Endothelial cell of umbilical vein (primary cell): Measurements from ENCODE around the gene DLST. TPM values are rescaled to one million over a fixed set of nuclear protein-coding genes. Genes with fewer than 3 reads are reported as not detected.

ENCODE experiments used
- BruUV-seq: library from RNA; stranded (reverse); fragments of 400-500 nt; replicated peaks from 2 replicates; lab custom pipeline; 2021; lab: Mats Ljungman, UMichigan
- CTCF ChIA-PET: fragments of 300-600, 350-600 bp; sonication (Branson Sonifier 250); formaldehyde crosslinking; loops from one replicate; lab custom pipeline; 2021; ENCODE audit warnings: antibody characterized with exemption, inconsistent platforms; lab: Charles Lee
- POLR2A ChIA-PET: fragments of 300-600, 350-600 bp; sonication (Branson Sonifier 250); formaldehyde crosslinking; loops from one replicate; lab custom pipeline; 2021; ENCODE audit warnings: antibody characterized with exemption, inconsistent platforms; lab: Charles Lee
- DNase-seq: peaks from one replicate; pipeline ENCODE4 v3.0.0-alpha.2; 2011; ENCODE audit warnings: low read depth, low spot score
- FAIRE-seq: peaks from 2 replicates; lab custom pipeline; 2011; peaks lifted over from hg19 to GRCh38; lab: Jason Lieb, UNC
- H2AFZ ChIP-seq: 2 replicates; pipeline ENCODE4 v1.6.0; 2012; ENCODE audit warnings: low read depth, low read length, control low read depth, inconsistent platforms
- H3K27ac ChIP-seq: 2 replicates; pipeline ENCODE4 v1.5.1; 2011; ENCODE audit warnings: low read depth, mild to moderate bottlenecking, control low read depth, low read length, moderate library complexity; ENCODE audit not compliant: insufficient read depth
- H3K27me3 ChIP-seq, 2 experiments: 2 replicates each; pipeline versions ENCODE4 v1.6.0 to v1.6.1; 2011; ENCODE audit warnings: low read length in 2 of 2, mixed read lengths in 1 of 2; ENCODE audit not compliant: control insufficient read depth in 2 of 2, insufficient read depth in 2 of 2
- H3K36me3 ChIP-seq, 2 experiments: 2 replicates in 1 of 2; 3 replicates in 1 of 2; pipeline ENCODE4 v1.5.1; 2011; ENCODE audit warnings: low read length in 2 of 2, mild to moderate bottlenecking in 1 of 2, moderate library complexity in 1 of 2; ENCODE audit not compliant: control insufficient read depth in 2 of 2, insufficient read depth in 2 of 2; ENCODE audit errors: extremely low read depth in 1 of 2
- H3K4me1 ChIP-seq: 3 replicates; pipeline ENCODE4 v1.5.1; 2011; ENCODE audit warnings: mild to moderate bottlenecking, low read length; ENCODE audit not compliant: control insufficient read depth, insufficient read depth; ENCODE audit errors: extremely low read depth
- H3K4me2 ChIP-seq: 2 replicates; pipeline ENCODE4 v1.6.1; 2011; ENCODE audit warnings: low read length, control low read depth, mixed read lengths; ENCODE audit not compliant: insufficient read depth
- H3K4me3 ChIP-seq, 3 experiments: fragments of 200-600 bp in 1 of 3; sonication (generic), shearing (Covaris generic) in 1 of 3; replicated peaks in 1 of 3; 2 replicates each; pipeline ENCODE4 v1.5.1; 2011 to 2016; ENCODE audit warnings: control low read depth in 3 of 3, low read length in 3 of 3, mild to moderate bottlenecking in 2 of 3, inconsistent platforms in 1 of 3, low read depth in 1 of 3, moderate library complexity in 1 of 3; ENCODE audit not compliant: insufficient read depth in 1 of 3
- H3K79me2 ChIP-seq: 2 replicates; pipeline ENCODE4 v1.6.0; 2012; ENCODE audit warnings: low read length, inconsistent platforms; ENCODE audit not compliant: control insufficient read depth, insufficient read depth
- H3K9ac ChIP-seq: replicated peaks from 2 replicates; pipeline ENCODE3; 2011; ENCODE audit warnings: low read length, control low read depth; ENCODE audit not compliant: insufficient read depth; ENCODE audit errors: extremely low read depth
- H3K9me1 ChIP-seq: replicated peaks from 3 replicates; pipeline ENCODE4 v1.6.0; 2011; ENCODE audit warnings: mild to moderate bottlenecking, low read length; ENCODE audit not compliant: control insufficient read depth, insufficient read depth; ENCODE audit errors: extremely low read depth
- H3K9me3 ChIP-seq: replicated peaks from 2 replicates; pipeline ENCODE4 v1.5.1; 2012; ENCODE audit warnings: low read length, inconsistent platforms; ENCODE audit not compliant: control insufficient read depth, insufficient read depth
- H4K20me1 ChIP-seq: replicated peaks from 2 replicates; pipeline ENCODE3; 2011; ENCODE audit warnings: mild to moderate bottlenecking, low read length; ENCODE audit not compliant: control insufficient read depth, insufficient read depth; ENCODE audit errors: extremely low read depth
- EZH2 ChIP-seq: IDR thresholded peaks from 2 replicates; pipeline ENCODE4 v1.6.1; 2012; ENCODE audit warnings: borderline replicate concordance, low read depth, mild to moderate bottlenecking, moderate library complexity, low read length, inconsistent platforms; ENCODE audit not compliant: severe bottlenecking
- FOS ChIP-seq: IDR thresholded peaks from 2 replicates; pipeline ENCODE4 v1.6.1; 2011; ENCODE audit warnings: mild to moderate bottlenecking, low read length, moderate library complexity, borderline replicate concordance; ENCODE audit not compliant: insufficient read depth
- GATA2 ChIP-seq: IDR thresholded peaks from 2 replicates; pipeline ENCODE4 v1.7.0; 2011; ENCODE audit warnings: low read depth, mild to moderate bottlenecking, moderate library complexity, mixed read lengths, low read length; ENCODE audit not compliant: insufficient read length, insufficient read depth
- JUN ChIP-seq: IDR thresholded peaks from 2 replicates; pipeline ENCODE4 v1.6.1; 2011; ENCODE audit warnings: borderline replicate concordance, low read depth; ENCODE audit not compliant: insufficient read length, insufficient read depth
- MYC ChIP-seq: IDR thresholded peaks from one replicate; pipeline ENCODE4 v1.6.1; 2011; ENCODE audit warnings: mild to moderate bottlenecking, low read depth, low read length
- POLR2A ChIP-seq: IDR thresholded peaks from 2 replicates; pipeline ENCODE4 v1.6.1; 2012; ENCODE audit warnings: low read depth, mild to moderate bottlenecking, control low read depth, low read length
- POLR2AphosphoS5 ChIP-seq: IDR thresholded peaks from 2 replicates; pipeline ENCODE4 v1.6.1; 2012; ENCODE audit warnings: low read depth, mild to moderate bottlenecking, control low read depth, low read length, moderate library complexity; ENCODE audit not compliant: insufficient read depth
- dilution Hi-C: fragments of 300-500 bp; cut with MboI; formaldehyde crosslinking; loops from one replicate; pipeline ENCODE4 v1.15.0; 2019; ENCODE audit warnings: low sequenced_read_pairs; ENCODE audit not compliant: extremely low pct_ligation_motif_present
- intact Hi-C: fragments of 100-400 bp; cut with micrococcal nuclease; formaldehyde crosslinking; loops from one replicate; pipeline ENCODE4 v1.10.0; 2022
- polyA plus RNA-seq, 4 experiments: library from polyadenylated mRNA; depleted of rRNA in 3 of 4; stranded (reverse) in 3 of 4; unstranded in 1 of 4; fragments of >200 nt; gene quantifications; 2 replicates each; pipeline versions ENCODE4 v1.2.1 to v1.2.3, GENCODE V29; 2011 to 2012; ENCODE audit warnings: missing spikeins in 1 of 4
- total RNA-seq: library from RNA; stranded (reverse); gene quantifications from 2 replicates; pipeline ENCODE4 v1.2.3, GENCODE V29; 2021
- TF ChIP-seq, protein P1 (sequence below), 2 donors: IDR thresholded peaks; 1 replicate in 1 of 2; 2 replicates in 1 of 2; pipeline ENCODE4 v1.5.1; 2011; ENCODE audit warnings: low read length in 2 of 2, mild to moderate bottlenecking in 2 of 2, moderate library complexity in 2 of 2, control low read depth in 1 of 2, inconsistent platforms in 1 of 2, low read depth in 1 of 2; ENCODE audit not compliant: insufficient read depth in 1 of 2; ENCODE audit errors: extremely low read depth in 1 of 2
- TF ChIP-seq, protein P2 (sequence below): IDR thresholded peaks from 2 replicates; pipeline ENCODE4 v1.6.1; 2011; ENCODE audit not compliant: insufficient read depth, insufficient read length

Gene DLST
- total and polyA plus RNA-seq, 2 donors (not counting 3 experiments of a cell fraction or from before 2014, with no cell fraction given): 98.4 to 110 TPM

GRCh38 chr14:74898083-74898482, 16.4 kb downstream of the DLST start:
- TF ChIP-seq MYC (no peak), EZH2 (no peak), GATA2 (no peak), FOS (no peak), JUN (no peak), POLR2AphosphoS5 (no peak), POLR2A (no peak)
- TF ChIP-seq, protein P1, sequence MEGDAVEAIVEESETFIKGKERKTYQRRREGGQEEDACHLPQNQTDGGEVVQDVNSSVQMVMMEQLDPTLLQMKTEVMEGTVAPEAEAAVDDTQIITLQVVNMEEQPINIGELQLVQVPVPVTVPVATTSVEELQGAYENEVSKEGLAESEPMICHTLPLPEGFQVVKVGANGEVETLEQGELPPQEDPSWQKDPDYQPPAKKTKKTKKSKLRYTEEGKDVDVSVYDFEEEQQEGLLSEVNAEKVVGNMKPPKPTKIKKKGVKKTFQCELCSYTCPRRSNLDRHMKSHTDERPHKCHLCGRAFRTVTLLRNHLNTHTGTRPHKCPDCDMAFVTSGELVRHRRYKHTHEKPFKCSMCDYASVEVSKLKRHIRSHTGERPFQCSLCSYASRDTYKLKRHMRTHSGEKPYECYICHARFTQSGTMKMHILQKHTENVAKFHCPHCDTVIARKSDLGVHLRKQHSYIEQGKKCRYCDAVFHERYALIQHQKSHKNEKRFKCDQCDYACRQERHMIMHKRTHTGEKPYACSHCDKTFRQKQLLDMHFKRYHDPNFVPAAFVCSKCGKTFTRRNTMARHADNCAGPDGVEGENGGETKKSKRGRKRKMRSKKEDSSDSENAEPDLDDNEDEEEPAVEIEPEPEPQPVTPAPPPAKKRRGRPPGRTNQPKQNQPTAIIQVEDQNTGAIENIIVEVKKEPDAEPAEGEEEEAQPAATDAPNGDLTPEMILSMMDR (IDR thresholded peaks at IDR 0.05; ENCODE audit: extremely low read depth in 1 of 2, insufficient read depth in 1 of 2, low read depth in 1 of 2, low read length in 2 of 2): no peak
- TF ChIP-seq, protein P2, sequence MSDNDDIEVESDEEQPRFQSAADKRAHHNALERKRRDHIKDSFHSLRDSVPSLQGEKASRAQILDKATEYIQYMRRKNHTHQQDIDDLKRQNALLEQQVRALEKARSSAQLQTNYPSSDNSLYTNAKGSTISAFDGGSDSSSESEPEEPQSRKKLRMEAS: no peak
- no peak overlapping the region for H3K4me3 ChIP-seq
- no TSS peak for BruUV-seq
- POLR2A ChIA-PET: interaction anchor here (0.9 kb wide), 1 partner anchor 20 kb away, joined by 3 read pairs; no protein-coding TSS in a partner anchor
- CTCF ChIA-PET: interaction anchor here (0.6 to 8.0 kb wide), 4 partner anchors 8 to 36 kb away, joined by 3 to 61 read pairs (median 4); no protein-coding TSS in a partner anchor
- H3K27me3 ChIP-seq: no peaks in the 10 kb centered on the region
- intact Hi-C loops: no loop called here
- peaks cover 51 to 69% of the 10 kb centered on the region in 2 experiments for H3K36me3 ChIP-seq
- H3K4me1 ChIP-seq: no peaks in the 10 kb centered on the region
- no peak for FAIRE-seq
- no peaks in the 10 kb centered on the region for H3K9me3 ChIP-seq
- no peak overlapping the region for H2AFZ ChIP-seq
- no peak overlapping the region for H3K4me2 ChIP-seq
- no peaks in the 10 kb centered on the region for H3K9me1 ChIP-seq
- no peak overlapping the region for H3K9ac ChIP-seq
- H3K27ac ChIP-seq: no peak overlapping the region
- H3K79me2 ChIP-seq: no peaks in the 10 kb centered on the region
- no peak for DNase-seq
- dilution Hi-C loops: no loop called here
- H4K20me1 ChIP-seq: no peaks in the 10 kb centered on the region
